ENCODE data around the gene LSR.

The LSR gene

GRCh38 chr19:35248310-35249145 is at the start of gene LSR:
TSS of gene LSR (plus strand) at chr19:35249002. CDS start at chr19:35249023, 21 bp downstream.
- DNase-seq (ENCODE audit: low read depth in 2 of 2, low spot score in 1 of 2), result peak in 1 of 2 donors; percentile 62

- DNase-seq (ENCODE audit: low read depth in 2 of 2, low spot score in 1 of 2), result no peak
Observed at GRCh38 chr19:35199481-35199880, 49.3 kb upstream of the LSR start.

- DNase-seq (ENCODE audit: low read depth in 2 of 2, low spot score in 1 of 2), result no peak
Observed at GRCh38 chr19:35202722-35203688, 45.8 kb upstream of the LSR start.

GRCh38 chr19:35204799-35205732 is 43.7 kb upstream of the LSR start:
- DNase-seq (ENCODE audit: low read depth in 2 of 2, low spot score in 1 of 2), result no peak

- DNase-seq (ENCODE audit: low read depth in 2 of 2, low spot score in 1 of 2), result no peak
Observed at GRCh38 chr19:35205733-35206323, 43.0 kb upstream of the LSR start.

GRCh38 chr19:35206379-35206778 is 42.4 kb upstream of the LSR start:
- DNase-seq (ENCODE audit: low read depth in 2 of 2, low spot score in 1 of 2), result no peak

GRCh38 chr19:35206855-35207254 is 41.9 kb upstream of the LSR start:
- no peak for DNase-seq (ENCODE audit: low read depth in 2 of 2, low spot score in 1 of 2)

GRCh38 chr19:35207391-35207871 is 41.4 kb upstream of the LSR start:
- DNase-seq (ENCODE audit: low read depth in 2 of 2, low spot score in 1 of 2), result no peak

GRCh38 chr19:35208121-35208520 is 40.7 kb upstream of the LSR start:
- DNase-seq (ENCODE audit: low read depth in 2 of 2, low spot score in 1 of 2), result no peak

- no peak for DNase-seq (ENCODE audit: low read depth in 2 of 2, low spot score in 1 of 2)
Observed at GRCh38 chr19:35209646-35210045, 39.2 kb upstream of the LSR start.

- peak; percentile 38 to 68 for DNase-seq (ENCODE audit: low read depth in 2 of 2, low spot score in 1 of 2)
Observed at GRCh38 chr19:35211545-35212230, 37.1 kb upstream of the LSR start.

GRCh38 chr19:35212241-35212640 is 36.6 kb upstream of the LSR start:
- no peak for DNase-seq (ENCODE audit: low read depth in 2 of 2, low spot score in 1 of 2)

- DNase-seq (ENCODE audit: low read depth in 2 of 2, low spot score in 1 of 2), result peak; percentile 58 to 62
Observed at GRCh38 chr19:35213663-35214632, 34.9 kb upstream of the LSR start.

- no peak for DNase-seq (ENCODE audit: low read depth in 2 of 2, low spot score in 1 of 2)
Observed at GRCh38 chr19:35214766-35215422, 33.9 kb upstream of the LSR start.

- DNase-seq (ENCODE audit: low read depth in 2 of 2, low spot score in 1 of 2), result no peak
Observed at GRCh38 chr19:35216016-35216832, 32.6 kb upstream of the LSR start.

GRCh38 chr19:35216833-35217648 is 31.8 kb upstream of the LSR start:
- no peak for DNase-seq (ENCODE audit: low read depth in 2 of 2, low spot score in 1 of 2)
